ENCODE data around the gene CCNI2. TPM values are rescaled to one million over a fixed set of nuclear protein-coding genes. Genes with fewer than 3 reads are reported as not detected.

The CCNI2 gene
- total RNA-seq, 1 experiment from 2014 or later = 1.4 TPM

- no TSS peak for BruUV-seq (replicated peaks)
- H3K4me2 ChIP-seq (ENCODE audit: low read length) = no peak overlapping the region
- no peak overlapping the region for H3K27ac ChIP-seq (ENCODE audit: low read depth, low read length)
- H4K20me1 ChIP-seq (ENCODE audit: insufficient read depth) = no peaks in the 10 kb centered on the region
- H3K4me1 ChIP-seq (ENCODE audit: control insufficient read depth in 1 of 2, insufficient read depth in 2 of 2, low read length in 2 of 2) = peaks cover 12 to 24% of the 10 kb centered on the region in 2 experiments
- TF ChIP-seq RAD21 (IDR thresholded peaks at IDR 0.05; ENCODE audit: low read depth) (no peak), POLR2A (IDR thresholded peaks at IDR 0.05; ENCODE audit: borderline replicate concordance, extremely low read depth, insufficient read depth, insufficient read length) (no peak), CBX3 (IDR thresholded peaks at IDR 0.05; ENCODE audit: low read depth) (no peak), EZH2 (IDR thresholded peaks at IDR 0.05) (no peak), CTCF (IDR thresholded peaks at IDR 0.05 in 2 of 3, conservative IDR thresholded peaks at IDR 0.05 in 1 of 3; ENCODE audit: borderline replicate concordance in 1 of 3, insufficient read depth in 1 of 3, low read depth in 2 of 3, low read length in 2 of 3) (no peak), YY1 (IDR thresholded peaks at IDR 0.05; ENCODE audit: extremely low read depth, insufficient replicate concordance, low read depth, low read length) (no peak), JUND (IDR thresholded peaks at IDR 0.05) (no peak), POLR2AphosphoS5 (IDR thresholded peaks at IDR 0.05; ENCODE audit: low read depth, low read length) (no peak), SIN3A (IDR thresholded peaks at IDR 0.05; ENCODE audit: low read depth) (no peak), SRF (IDR thresholded peaks at IDR 0.05; ENCODE audit: low read depth) (no peak), MAX (IDR thresholded peaks at IDR 0.05) (no peak), FOSL1 (IDR thresholded peaks at IDR 0.05; ENCODE audit: low read depth) (no peak)
- TF ChIP-seq, protein P1, sequence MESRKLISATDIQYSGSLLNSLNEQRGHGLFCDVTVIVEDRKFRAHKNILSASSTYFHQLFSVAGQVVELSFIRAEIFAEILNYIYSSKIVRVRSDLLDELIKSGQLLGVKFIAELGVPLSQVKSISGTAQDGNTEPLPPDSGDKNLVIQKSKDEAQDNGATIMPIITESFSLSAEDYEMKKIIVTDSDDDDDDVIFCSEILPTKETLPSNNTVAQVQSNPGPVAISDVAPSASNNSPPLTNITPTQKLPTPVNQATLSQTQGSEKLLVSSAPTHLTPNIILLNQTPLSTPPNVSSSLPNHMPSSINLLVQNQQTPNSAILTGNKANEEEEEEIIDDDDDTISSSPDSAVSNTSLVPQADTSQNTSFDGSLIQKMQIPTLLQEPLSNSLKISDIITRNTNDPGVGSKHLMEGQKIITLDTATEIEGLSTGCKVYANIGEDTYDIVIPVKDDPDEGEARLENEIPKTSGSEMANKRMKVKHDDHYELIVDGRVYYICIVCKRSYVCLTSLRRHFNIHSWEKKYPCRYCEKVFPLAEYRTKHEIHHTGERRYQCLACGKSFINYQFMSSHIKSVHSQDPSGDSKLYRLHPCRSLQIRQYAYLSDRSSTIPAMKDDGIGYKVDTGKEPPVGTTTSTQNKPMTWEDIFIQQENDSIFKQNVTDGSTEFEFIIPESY (IDR thresholded peaks at IDR 0.05; ENCODE audit: extremely low read depth, insufficient replicate concordance, low read length) = no peak
- TF ChIP-seq, protein P2, sequence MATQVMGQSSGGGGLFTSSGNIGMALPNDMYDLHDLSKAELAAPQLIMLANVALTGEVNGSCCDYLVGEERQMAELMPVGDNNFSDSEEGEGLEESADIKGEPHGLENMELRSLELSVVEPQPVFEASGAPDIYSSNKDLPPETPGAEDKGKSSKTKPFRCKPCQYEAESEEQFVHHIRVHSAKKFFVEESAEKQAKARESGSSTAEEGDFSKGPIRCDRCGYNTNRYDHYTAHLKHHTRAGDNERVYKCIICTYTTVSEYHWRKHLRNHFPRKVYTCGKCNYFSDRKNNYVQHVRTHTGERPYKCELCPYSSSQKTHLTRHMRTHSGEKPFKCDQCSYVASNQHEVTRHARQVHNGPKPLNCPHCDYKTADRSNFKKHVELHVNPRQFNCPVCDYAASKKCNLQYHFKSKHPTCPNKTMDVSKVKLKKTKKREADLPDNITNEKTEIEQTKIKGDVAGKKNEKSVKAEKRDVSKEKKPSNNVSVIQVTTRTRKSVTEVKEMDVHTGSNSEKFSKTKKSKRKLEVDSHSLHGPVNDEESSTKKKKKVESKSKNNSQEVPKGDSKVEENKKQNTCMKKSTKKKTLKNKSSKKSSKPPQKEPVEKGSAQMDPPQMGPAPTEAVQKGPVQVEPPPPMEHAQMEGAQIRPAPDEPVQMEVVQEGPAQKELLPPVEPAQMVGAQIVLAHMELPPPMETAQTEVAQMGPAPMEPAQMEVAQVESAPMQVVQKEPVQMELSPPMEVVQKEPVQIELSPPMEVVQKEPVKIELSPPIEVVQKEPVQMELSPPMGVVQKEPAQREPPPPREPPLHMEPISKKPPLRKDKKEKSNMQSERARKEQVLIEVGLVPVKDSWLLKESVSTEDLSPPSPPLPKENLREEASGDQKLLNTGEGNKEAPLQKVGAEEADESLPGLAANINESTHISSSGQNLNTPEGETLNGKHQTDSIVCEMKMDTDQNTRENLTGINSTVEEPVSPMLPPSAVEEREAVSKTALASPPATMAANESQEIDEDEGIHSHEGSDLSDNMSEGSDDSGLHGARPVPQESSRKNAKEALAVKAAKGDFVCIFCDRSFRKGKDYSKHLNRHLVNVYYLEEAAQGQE (IDR thresholded peaks at IDR 0.05; ENCODE audit: low read depth) = no peak
- TF ChIP-seq, protein P3, sequence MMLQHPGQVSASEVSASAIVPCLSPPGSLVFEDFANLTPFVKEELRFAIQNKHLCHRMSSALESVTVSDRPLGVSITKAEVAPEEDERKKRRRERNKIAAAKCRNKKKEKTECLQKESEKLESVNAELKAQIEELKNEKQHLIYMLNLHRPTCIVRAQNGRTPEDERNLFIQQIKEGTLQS (IDR thresholded peaks at IDR 0.05) = no peak
- H3K79me2 ChIP-seq (ENCODE audit: insufficient read depth, low read length) = peaks cover 22% of the 10 kb centered on the region
- ChIA-PET POLR2A (no interaction called here), CTCF (no interaction called here), RAD21 (ENCODE audit: low non-redundant PET in 1 of 2, low total read pairs in 2 of 2, uncharacterized antibody in 2 of 2, unreplicated experiment in 2 of 2) (no interaction called here)
- intact Hi-C loops (cut with micrococcal nuclease) = no loop called here
- H3K27me3 ChIP-seq (ENCODE audit: insufficient read depth, low read length) = no peaks in the 10 kb centered on the region
- no peak overlapping the region for H3K4me3 ChIP-seq (replicated peaks in 1 of 2; ENCODE audit: low read depth in 1 of 2, low read length in 2 of 2)
- ATAC-seq = no peak
- no peak overlapping the region for H2AFZ ChIP-seq (ENCODE audit: low read depth, low read length, poor library complexity, severe bottlenecking)
- no peaks in the 10 kb centered on the region for H3K9me3 ChIP-seq (ENCODE audit: control insufficient read depth in 1 of 2, insufficient read depth in 1 of 2, low read depth in 1 of 2, low read length in 2 of 2)
- no peaks in the 10 kb centered on the region for H3K36me3 ChIP-seq (ENCODE audit: control insufficient read depth in 1 of 2, insufficient read depth in 2 of 2, low read length in 2 of 2)
- DNase-seq (ENCODE audit: low read depth, low spot score) = no peak
- no peaks in the 10 kb centered on the region for H3K9me2 ChIP-seq (ENCODE audit: insufficient read depth)
- H3K9ac ChIP-seq (ENCODE audit: low read length) = no peak overlapping the region
These were observed 26.6 kb downstream of the CCNI2 start for GRCh38 chr5:132773601-132774355.
